Measurements from ENCODE around the gene ARHGAP18. TPM values are rescaled to one million over a fixed set of nuclear protein-coding genes. Genes with fewer than 3 reads are reported as not detected.

Gene ARHGAP18
- total and polyA plus RNA-seq, 3 experiments from 2014 or later = 5.8 to 7.2 (median 6.5) TPM

GRCh38 chr6:129748901-129749748 is 39.1 kb upstream of the ARHGAP18 start:
- ChIA-PET CTCF (interaction anchor here (1.0 to 4.5 kb wide), 12 partner anchors 10 to 146 kb away, joined by 3 to 27 read pairs (median 4); partner anchors contain the start of gene ARHGAP18), POLR2A (interaction anchor here (0.7 to 1.9 kb wide), 8 partner anchors 13 to 270 kb away, joined by 3 to 13 read pairs (median 4); partner anchors contain the start of genes ARHGAP18 and TMEM244)
- no peaks in the 10 kb centered on the region for H3K9me3 Mint-ChIP-seq
- H3K4me3 ChIP-seq (ENCODE audit: low read length) = peak overlapping the region; percentile 43
- peak overlapping the region; percentile 68 to 90 (median 78) for H3K4me3 Mint-ChIP-seq
- DNase-seq = no peak
- H3K27ac Mint-ChIP-seq = peak overlapping the region; percentile 80 to 98 (median 91)
- H3K36me3 ChIP-seq (ENCODE audit: insufficient read depth, low read length) = no peaks in the 10 kb centered on the region
- H3K27ac ChIP-seq (ENCODE audit: low read depth, low read length) = peak overlapping the region; percentile 12
- no peaks in the 10 kb centered on the region for H3K27me3 ChIP-seq (ENCODE audit: insufficient read depth, low read length, poor library complexity, severe bottlenecking)
- no peaks in the 10 kb centered on the region for H3K36me3 Mint-ChIP-seq
- H3K4me1 Mint-ChIP-seq = peaks cover 47 to 66% (median 56%) of the 10 kb centered on the region in 3 donors
- H3K9me3 ChIP-seq (ENCODE audit: low read length) = no peaks in the 10 kb centered on the region
- H3K27me3 Mint-ChIP-seq = no peaks in the 10 kb centered on the region
- H3K4me1 ChIP-seq (ENCODE audit: insufficient read depth, low read length) = peaks cover 45% of the 10 kb centered on the region

- Mint-ChIP-seq H3K27me3 (no peaks in the 10 kb centered on the region), H3K4me3 (peak overlapping the region; percentile 68 to 90 (median 78)), H3K9me3 (no peaks in the 10 kb centered on the region), H3K4me1 (peaks cover 50 to 74% (median 61%) of the 10 kb centered on the region in 3 donors), H3K36me3 (no peaks in the 10 kb centered on the region), H3K27ac (peak overlapping the region; percentile 80 to 98 (median 91))
- Histone ChIP-seq H3K4me1 (ENCODE audit: insufficient read depth, low read length) (peaks cover 53% of the 10 kb centered on the region), H3K9me3 (ENCODE audit: low read length) (no peaks in the 10 kb centered on the region), H3K4me3 (ENCODE audit: low read length) (peak overlapping the region; percentile 43), H3K36me3 (ENCODE audit: insufficient read depth, low read length) (no peaks in the 10 kb centered on the region), H3K27ac (ENCODE audit: low read depth, low read length) (peak overlapping the region; percentile 12), H3K27me3 (ENCODE audit: insufficient read depth, low read length, poor library complexity, severe bottlenecking) (no peaks in the 10 kb centered on the region)
- ChIA-PET CTCF (interaction anchor here (0.7 to 4.5 kb wide), 6 partner anchors 13 to 432 kb away, joined by 3 to 27 read pairs (median 4); no protein-coding TSS in a partner anchor), POLR2A (interaction anchor here (1.2 to 1.9 kb wide), 2 partner anchors 12 to 78 kb away, joined by 4 to 9 read pairs; no protein-coding TSS in a partner anchor)
- DNase-seq = peak; percentile 31 to 64 (median 51)
Observed at GRCh38 chr6:129748212-129748900, 38.4 kb upstream of the ARHGAP18 start.

- ChIA-PET POLR2A (interaction anchor here (1.2 kb wide), 1 partner anchor 11 kb away, joined by 4 read pairs; no protein-coding TSS in a partner anchor), CTCF (interaction anchor here (0.7 to 4.5 kb wide), 5 partner anchors 11 to 433 kb away, joined by 3 to 27 read pairs (median 4); no protein-coding TSS in a partner anchor)
- Mint-ChIP-seq H3K9me3 (no peaks in the 10 kb centered on the region), H3K27me3 (no peaks in the 10 kb centered on the region), H3K36me3 (no peaks in the 10 kb centered on the region), H3K4me1 (peaks cover 50 to 76% (median 61%) of the 10 kb centered on the region in 3 donors), H3K27ac (peak overlapping the region in 7 of 8 donors; percentile 80 to 96 (median 90)), H3K4me3 (peak overlapping the region in 4 of 7 donors; percentile 75 to 90 (median 79))
- Histone ChIP-seq H3K27me3 (ENCODE audit: insufficient read depth, low read length, poor library complexity, severe bottlenecking) (no peaks in the 10 kb centered on the region), H3K4me3 (ENCODE audit: low read length) (no peak overlapping the region), H3K27ac (ENCODE audit: low read depth, low read length) (no peak overlapping the region), H3K4me1 (ENCODE audit: insufficient read depth, low read length) (peaks cover 56% of the 10 kb centered on the region), H3K9me3 (ENCODE audit: low read length) (no peaks in the 10 kb centered on the region), H3K36me3 (ENCODE audit: insufficient read depth, low read length) (no peaks in the 10 kb centered on the region)
- no peak for DNase-seq
Observed at GRCh38 chr6:129747588-129748112, 37.7 kb upstream of the ARHGAP18 start.

GRCh38 chr6:129744880-129745237 is 34.9 kb upstream of the ARHGAP18 start:
- POLR2A ChIA-PET = interaction anchor here (0.6 to 1.2 kb wide), 3 partner anchors 39 to 319 kb away, joined by 3 to 12 read pairs (median 3); no protein-coding TSS in a partner anchor
- DNase-seq = no peak
- no peaks in the 10 kb centered on the region for H3K9me3 Mint-ChIP-seq
- no peaks in the 10 kb centered on the region for H3K36me3 ChIP-seq (ENCODE audit: insufficient read depth, low read length)
- H3K27me3 ChIP-seq (ENCODE audit: insufficient read depth, low read length, poor library complexity, severe bottlenecking) = no peaks in the 10 kb centered on the region
- H3K4me3 ChIP-seq (ENCODE audit: low read length) = no peak overlapping the region
- H3K9me3 ChIP-seq (ENCODE audit: low read length) = no peaks in the 10 kb centered on the region
- no peaks in the 10 kb centered on the region for H3K27me3 Mint-ChIP-seq
- no peak overlapping the region for H3K27ac ChIP-seq (ENCODE audit: low read depth, low read length)
- peak overlapping the region in 2 of 8 donors; percentile 46 to 71 for H3K27ac Mint-ChIP-seq
- no peaks in the 10 kb centered on the region for H3K36me3 Mint-ChIP-seq
- H3K4me3 Mint-ChIP-seq = no peak overlapping the region
- peaks cover 37% of the 10 kb centered on the region for H3K4me1 ChIP-seq (ENCODE audit: insufficient read depth, low read length)
- CTCF ChIA-PET = interaction anchor here (1.3 to 4.1 kb wide), 4 partner anchors 10 to 251 kb away, joined by 3 to 20 read pairs (median 6); no protein-coding TSS in a partner anchor
- peaks cover 30 to 59% (median 38%) of the 10 kb centered on the region in 3 donors for H3K4me1 Mint-ChIP-seq

GRCh38 chr6:129744201-129744879 is 34.4 kb upstream of the ARHGAP18 start:
- peak overlapping the region in 3 of 8 donors; percentile 7 to 71 (median 7) for H3K27ac Mint-ChIP-seq

GRCh38 chr6:129740013-129740412 is 30.0 kb upstream of the ARHGAP18 start:
- no peaks in the 10 kb centered on the region for H3K9me3 Mint-ChIP-seq
- no peak overlapping the region for H3K4me3 Mint-ChIP-seq
- no peak overlapping the region for H3K27ac ChIP-seq (ENCODE audit: low read depth, low read length)
- H3K4me1 ChIP-seq (ENCODE audit: insufficient read depth, low read length) = peaks cover 13% of the 10 kb centered on the region
- peaks cover 12 to 33% (median 12%) of the 10 kb centered on the region in 3 donors for H3K4me1 Mint-ChIP-seq
- H3K4me3 ChIP-seq (ENCODE audit: low read length) = no peak overlapping the region
- ChIA-PET POLR2A (no interaction called here), CTCF (interaction anchor here (0.7 to 2.2 kb wide), 2 partner anchors 11 to 142 kb away, joined by 3 to 8 read pairs; no protein-coding TSS in a partner anchor)
- no peaks in the 10 kb centered on the region for H3K27me3 ChIP-seq (ENCODE audit: insufficient read depth, low read length, poor library complexity, severe bottlenecking)
- H3K36me3 ChIP-seq (ENCODE audit: insufficient read depth, low read length) = no peaks in the 10 kb centered on the region
- DNase-seq = no peak
- H3K27ac Mint-ChIP-seq = no peak overlapping the region
- no peaks in the 10 kb centered on the region for H3K36me3 Mint-ChIP-seq
- no peaks in the 10 kb centered on the region for H3K9me3 ChIP-seq (ENCODE audit: low read length)
- H3K27me3 Mint-ChIP-seq = no peaks in the 10 kb centered on the region

More at GRCh38 chr6:129744201-129744879, 34.4 kb upstream of the ARHGAP18 start:
- no peak for DNase-seq
- H3K4me1 ChIP-seq (ENCODE audit: insufficient read depth, low read length) = peaks cover 32% of the 10 kb centered on the region
- CTCF ChIA-PET = interaction anchor here (1.3 to 4.1 kb wide), 4 partner anchors 9 to 250 kb away, joined by 3 to 20 read pairs (median 6); no protein-coding TSS in a partner anchor
- no peaks in the 10 kb centered on the region for H3K27me3 ChIP-seq (ENCODE audit: insufficient read depth, low read length, poor library complexity, severe bottlenecking)
- POLR2A ChIA-PET = interaction anchor here (0.7 to 1.2 kb wide), 2 partner anchors 38 to 319 kb away, joined by 3 to 12 read pairs; no protein-coding TSS in a partner anchor
- no peaks in the 10 kb centered on the region for H3K9me3 ChIP-seq (ENCODE audit: low read length)
- no peak overlapping the region for H3K4me3 Mint-ChIP-seq
- H3K4me1 Mint-ChIP-seq = peaks cover 24 to 53% (median 33%) of the 10 kb centered on the region in 3 donors
- no peaks in the 10 kb centered on the region for H3K36me3 ChIP-seq (ENCODE audit: insufficient read depth, low read length)
- H3K36me3 Mint-ChIP-seq = no peaks in the 10 kb centered on the region
- no peak overlapping the region for H3K4me3 ChIP-seq (ENCODE audit: low read length)
- no peaks in the 10 kb centered on the region for H3K9me3 Mint-ChIP-seq
- no peaks in the 10 kb centered on the region for H3K27me3 Mint-ChIP-seq
- H3K27ac ChIP-seq (ENCODE audit: low read depth, low read length) = no peak overlapping the region

- Histone ChIP-seq H3K9me3 (ENCODE audit: low read length) (no peaks in the 10 kb centered on the region), H3K27ac (ENCODE audit: low read depth, low read length) (no peak overlapping the region), H3K36me3 (ENCODE audit: insufficient read depth, low read length) (no peaks in the 10 kb centered on the region), H3K4me1 (ENCODE audit: insufficient read depth, low read length) (no peaks in the 10 kb centered on the region), H3K27me3 (ENCODE audit: insufficient read depth, low read length, poor library complexity, severe bottlenecking) (no peaks in the 10 kb centered on the region), H3K4me3 (ENCODE audit: low read length) (no peak overlapping the region)
- Mint-ChIP-seq H3K4me1 (peaks cover 7 to 23% (median 8%) of the 10 kb centered on the region in 3 donors), H3K27ac (no peak overlapping the region), H3K9me3 (no peaks in the 10 kb centered on the region), H3K4me3 (peak overlapping the region in 1 of 7 donors; percentile 72), H3K27me3 (no peaks in the 10 kb centered on the region), H3K36me3 (no peaks in the 10 kb centered on the region)
- ChIA-PET POLR2A (interaction anchor here (1.0 to 1.3 kb wide), 2 partner anchors 12 to 14 kb away, joined by 3 to 4 read pairs; no protein-coding TSS in a partner anchor), CTCF (interaction anchor here (0.6 to 2.0 kb wide), 3 partner anchors 11 to 285 kb away, joined by 3 to 4 read pairs (median 4); no protein-coding TSS in a partner anchor)
- DNase-seq = no peak
Observed at GRCh38 chr6:129736105-129736504, 26.1 kb upstream of the ARHGAP18 start.

Data from CD8-positive, alpha-beta memory T cell (primary cell).